T-cell (primary cell): Measurements from ENCODE around the gene HPS1. TPM values are rescaled to one million over a fixed set of nuclear protein-coding genes. Genes with fewer than 3 reads are reported as not detected.

ENCODE experiments used
- ATAC-seq, 4 experiments: fragments of 200-7000 bp in 3 of 4; fragments of 150-1000 bp in 1 of 4; cut with Tn5 transposase; replicated peaks in 1 of 4; 1 replicate in 3 of 4; 2 replicates in 1 of 4; pipeline ENCODE4 v1.10.0; 2021; ENCODE audit warnings: moderate library complexity in 3 of 4, mild to moderate bottlenecking in 2 of 4, moderate number of reproducible peaks in 1 of 4
- CTCF ChIA-PET, 2 donors: fragments of 300-600 bp; sonication (Branson Sonifier 250); formaldehyde crosslinking; loops; one replicate each; lab custom pipeline; 2022; ENCODE audit warnings: antibody characterized with exemption in 2 of 2; lab: Charles Lee
- POLR2A ChIA-PET, 2 donors: fragments of 300-600 bp; sonication (Branson Sonifier 250); formaldehyde crosslinking; loops; one replicate each; lab custom pipeline; 2022; ENCODE audit warnings: antibody characterized with exemption in 2 of 2; lab: Charles Lee
- DNase-seq, 35 experiments: peaks; one replicate each; pipeline versions ENCODE4 v3.0.0 to v3.0.0-alpha.2; 2013 to 2023
- H3K27ac ChIP-seq: one replicate; pipeline ENCODE4 v1.5.1; 2013; ENCODE audit warnings: low read length
- H3K27me3 ChIP-seq, 2 experiments: replicated peaks in 1 of 2; 1 replicate in 1 of 2; 2 replicates in 1 of 2; pipeline versions ENCODE4 v1.6.1 to v1.7.0; 2013; ENCODE audit warnings: low read length in 1 of 2, mixed read lengths in 1 of 2; ENCODE audit not compliant: control insufficient read depth in 2 of 2, insufficient read depth in 2 of 2; ENCODE audit errors: extremely low read depth in 1 of 2
- H3K36me3 ChIP-seq, 2 donors: 1 replicate in 1 of 2; 2 replicates in 1 of 2; pipeline versions ENCODE4 v1.6.1 to v1.7.0; 2013; ENCODE audit warnings: low read length in 1 of 2; ENCODE audit not compliant: control insufficient read depth in 2 of 2, insufficient read depth in 1 of 2; ENCODE audit errors: extremely low read depth in 1 of 2
- H3K4me1 ChIP-seq, 2 experiments: 1 replicate in 1 of 2; 2 replicates in 1 of 2; pipeline versions ENCODE4 v1.6.1 to v1.7.0; 2013; ENCODE audit warnings: low read length in 2 of 2, mixed read lengths in 1 of 2; ENCODE audit not compliant: insufficient read depth in 2 of 2, control insufficient read depth in 1 of 2; ENCODE audit errors: extremely low read depth in 1 of 2
- H3K4me3 ChIP-seq, 2 donors: 1 replicate in 1 of 2; 2 replicates in 1 of 2; pipeline versions ENCODE4 v1.5.1 to v1.7.0; 2013; ENCODE audit warnings: mild to moderate bottlenecking in 2 of 2, low read length in 1 of 2, moderate library complexity in 1 of 2; ENCODE audit not compliant: control insufficient read depth in 1 of 2; ENCODE audit errors: extremely low read depth in 1 of 2
- H3K9me3 ChIP-seq: 2 replicates; pipeline ENCODE4 v1.7.0; 2013
- H3K27ac Mint-ChIP-seq, 2 donors: one replicate each; pipeline ENCODE4 v1.8.0; 2020 to 2021; ENCODE audit warnings: mild to moderate bottlenecking in 2 of 2, mixed read lengths in 2 of 2
- H3K27me3 Mint-ChIP-seq, 2 donors: one replicate each; pipeline ENCODE4 v1.8.0; 2021 to 2022; ENCODE audit warnings: mixed read lengths in 2 of 2
- H3K36me3 Mint-ChIP-seq: one replicate; pipeline ENCODE4 v1.8.0; 2021; ENCODE audit warnings: mixed read lengths
- H3K4me1 Mint-ChIP-seq, 3 donors: one replicate each; pipeline ENCODE4 v1.8.0; 2020 to 2022; ENCODE audit warnings: mixed read lengths in 3 of 3, mild to moderate bottlenecking in 1 of 3
- H3K4me3 Mint-ChIP-seq, 3 donors: one replicate each; pipeline ENCODE4 v1.8.0; 2020 to 2022; ENCODE audit warnings: mild to moderate bottlenecking in 3 of 3, mixed read lengths in 3 of 3, moderate library complexity in 3 of 3
- H3K9me3 Mint-ChIP-seq, 3 donors: one replicate each; pipeline ENCODE4 v1.8.0; 2020 to 2022; ENCODE audit warnings: mixed read lengths in 3 of 3
- WGBS: methylation state at CpG from one replicate; pipeline ENCODE4 v1.1.5; 2013; ENCODE audit warnings: missing lambda C conversion rate; ENCODE audit not compliant: insufficient coverage; 5-methylcytosine and 5-hydroxymethylcytosine counted together
- total RNA-seq, 35 experiments: library from RNA in 6 of 35; stranded (reverse) in 6 of 35; fragments of 120-200 nt in 1 of 35; gene quantifications; one replicate each; pipeline versions ENCODE4 v1.2.1 to v1.2.4 and lab custom pipeline; 2013 to 2026

HPS1 gene
- total RNA-seq, 5 donors from 2014 or later (not counting 1 experiment from before 2014, with no cell fraction given): 74.7 to 99.3 (median 92.7) TPM

DNA sequence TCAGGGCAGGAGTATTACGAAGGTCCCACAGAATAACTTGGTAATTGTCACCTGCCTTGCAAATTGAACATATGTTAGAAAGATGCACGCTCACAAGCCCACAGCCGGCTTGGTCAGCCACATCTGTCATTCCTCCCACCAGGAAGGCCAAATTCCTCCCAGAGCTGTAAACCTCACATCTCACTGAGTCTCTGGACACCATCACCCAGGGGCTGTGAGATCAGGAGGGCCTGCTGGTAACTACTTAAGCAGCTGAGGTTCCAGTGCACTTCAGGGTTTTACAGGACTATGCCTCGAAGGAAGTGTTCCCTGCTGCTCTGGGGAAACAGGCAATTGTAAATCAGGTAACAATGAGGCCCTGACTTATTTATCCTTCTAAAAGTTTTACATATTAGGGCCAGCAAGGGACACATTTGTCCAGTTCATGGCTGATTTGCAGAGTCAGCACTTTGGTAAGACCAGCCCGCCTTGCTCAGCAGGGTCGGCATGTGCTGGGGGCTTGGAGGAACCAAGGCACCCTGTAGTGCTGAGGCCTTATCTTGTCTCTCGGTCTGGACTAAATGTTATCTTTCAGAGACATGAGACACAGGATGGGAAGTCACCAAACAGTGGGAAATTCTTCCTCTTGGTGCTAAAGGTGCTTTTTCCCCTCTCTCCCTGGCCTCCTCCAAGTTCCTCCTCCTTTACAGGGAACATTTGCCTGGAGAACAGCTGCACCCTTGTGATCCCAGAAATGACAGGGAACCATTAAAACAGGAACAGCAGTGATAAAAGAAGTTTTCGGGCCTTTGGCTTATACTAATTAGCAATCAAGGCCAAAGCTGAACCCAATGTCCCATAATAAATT, 66.0 kb downstream of the HPS1 start:
- Mint-ChIP-seq H3K27me3 (peaks cover 0 to 2% of the 10 kb centered on the region in 2 donors), H3K27ac (no peak overlapping the region), H3K9me3 (no peaks in the 10 kb centered on the region), H3K36me3 (peaks cover 35% of the 10 kb centered on the region), H3K4me1 (no peaks in the 10 kb centered on the region), H3K4me3 (no peak overlapping the region)
- Histone ChIP-seq H3K9me3 (no peaks in the 10 kb centered on the region), H3K27ac (no peak overlapping the region), H3K27me3 (no peaks in the 10 kb centered on the region), H3K36me3 (peaks cover 0 to 5% of the 10 kb centered on the region in 2 donors), H3K4me1 (no peaks in the 10 kb centered on the region), H3K4me3 (no peak overlapping the region)
- no peak for ATAC-seq
- 92% methylated on average over 5 of the region's 8 CpGs for WGBS
- ChIA-PET POLR2A (no interaction called here), CTCF (no interaction called here)
- no peak for DNase-seq

DNA sequence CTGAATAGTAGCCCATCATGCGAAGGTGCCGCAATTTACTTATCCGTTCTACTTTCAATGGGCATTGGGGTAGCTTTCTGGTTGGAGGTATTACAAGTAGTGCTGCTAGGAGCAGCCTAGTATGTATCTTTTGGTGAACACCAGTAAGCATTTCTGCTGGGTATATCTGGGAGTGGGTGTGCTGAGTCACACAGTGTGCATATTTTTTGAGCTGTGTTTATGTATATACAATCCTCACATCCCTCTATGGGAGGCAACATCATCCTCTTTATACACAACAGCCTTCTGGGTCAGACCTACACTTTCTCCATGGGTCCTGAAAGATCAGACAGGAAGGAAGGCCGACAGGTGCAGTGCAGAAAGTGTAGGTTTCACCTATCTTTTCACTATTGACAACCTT, 68.0 kb downstream of the HPS1 start:
- DNase-seq (no peak), ATAC-seq (no peak)
- H3K4me1 ChIP-seq: no peaks in the 10 kb centered on the region
- Mint-ChIP-seq H3K36me3 (peaks cover 26% of the 10 kb centered on the region), H3K27ac (no peak overlapping the region), H3K4me1 (no peaks in the 10 kb centered on the region), H3K27me3 (peaks cover 0 to 14% of the 10 kb centered on the region in 2 donors), H3K9me3 (no peaks in the 10 kb centered on the region), H3K4me3 (no peak overlapping the region)
- no peaks in the 10 kb centered on the region for H3K27me3 ChIP-seq
- H3K27ac ChIP-seq: no peak overlapping the region
- WGBS: no CpG with 5 or more reads among the region's 4 CpGs
- ChIA-PET POLR2A (no interaction called here), CTCF (no interaction called here)
- no peaks in the 10 kb centered on the region for H3K9me3 ChIP-seq
- H3K4me3 ChIP-seq: no peak overlapping the region
- H3K36me3 ChIP-seq: peaks cover 0 to 4% of the 10 kb centered on the region in 2 donors

DNA sequence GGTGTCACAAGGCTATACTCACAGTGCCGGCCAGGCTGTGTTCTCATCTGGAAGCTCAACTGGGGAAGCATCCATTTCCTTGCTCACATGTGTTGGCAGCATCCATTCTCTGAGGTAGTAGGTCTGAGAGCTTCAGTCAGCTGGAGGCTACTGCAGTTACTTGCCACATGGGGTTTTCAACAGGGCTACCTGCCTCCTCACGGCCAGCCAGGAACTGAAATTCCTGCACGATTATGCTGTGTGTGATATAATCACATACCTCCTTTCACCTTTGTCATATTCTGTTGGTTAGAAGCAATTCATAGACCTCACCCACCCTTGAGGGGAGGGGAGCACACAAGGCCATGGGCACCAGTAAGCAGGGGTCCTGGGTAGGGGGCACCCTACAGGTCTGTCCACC, 69.2 kb downstream of the HPS1 start:
- H3K4me1 ChIP-seq: no peaks in the 10 kb centered on the region
- no peaks in the 10 kb centered on the region for H3K9me3 Mint-ChIP-seq
- 86% methylated on average over 1 of the region's 3 CpGs for WGBS
- H3K27me3 Mint-ChIP-seq: peaks cover 0 to 14% of the 10 kb centered on the region in 2 donors
- no peaks in the 10 kb centered on the region for H3K9me3 ChIP-seq
- no peak overlapping the region for H3K4me3 ChIP-seq
- H3K4me1 Mint-ChIP-seq: no peaks in the 10 kb centered on the region
- POLR2A ChIA-PET: no interaction called here
- peaks cover 16% of the 10 kb centered on the region for H3K36me3 Mint-ChIP-seq
- CTCF ChIA-PET: no interaction called here
- no peaks in the 10 kb centered on the region for H3K27me3 ChIP-seq
- H3K36me3 ChIP-seq: no peaks in the 10 kb centered on the region
- H3K27ac ChIP-seq: no peak overlapping the region
- no peak overlapping the region for H3K27ac Mint-ChIP-seq
- no peak for DNase-seq
- no peak for ATAC-seq
- H3K4me3 Mint-ChIP-seq: no peak overlapping the region

DNA sequence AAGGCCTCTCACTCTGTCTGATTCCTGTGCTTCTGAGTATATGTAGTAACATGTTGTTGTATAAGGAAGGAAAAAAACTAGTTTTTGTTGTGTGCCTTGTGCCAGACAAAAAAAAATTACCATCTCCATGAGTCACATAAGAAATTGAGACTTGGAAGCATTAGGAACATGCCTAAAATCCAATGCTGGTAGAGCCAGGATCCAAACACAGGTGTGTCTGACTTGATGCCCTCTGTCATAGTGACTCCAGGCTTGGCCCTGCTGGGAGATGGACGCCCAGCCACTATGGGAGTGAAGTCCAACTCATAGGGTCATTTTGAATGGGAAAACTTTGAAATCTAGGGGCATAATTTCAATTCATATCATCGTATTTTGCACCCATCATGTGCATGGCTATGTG, 69.7 kb downstream of the HPS1 start:
- Mint-ChIP-seq H3K36me3 (peaks cover 11% of the 10 kb centered on the region), H3K27ac (no peak overlapping the region), H3K27me3 (peaks cover 0 to 14% of the 10 kb centered on the region in 2 donors), H3K9me3 (no peaks in the 10 kb centered on the region), H3K4me1 (no peaks in the 10 kb centered on the region), H3K4me3 (no peak overlapping the region)
- CTCF ChIA-PET: no interaction called here
- no peaks in the 10 kb centered on the region for H3K36me3 ChIP-seq
- WGBS: no CpG with 5 or more reads among the region's 2 CpGs
- H3K27me3 ChIP-seq: no peaks in the 10 kb centered on the region
- no peak for DNase-seq
- no peak overlapping the region for H3K4me3 ChIP-seq
- H3K9me3 ChIP-seq: no peaks in the 10 kb centered on the region
- POLR2A ChIA-PET: no interaction called here
- no peak for ATAC-seq
- no peak overlapping the region for H3K27ac ChIP-seq
- no peaks in the 10 kb centered on the region for H3K4me1 ChIP-seq

- Mint-ChIP-seq H3K27me3 (peaks cover 2 to 17% of the 10 kb centered on the region in 2 donors), H3K4me3 (no peak overlapping the region), H3K4me1 (no peaks in the 10 kb centered on the region), H3K9me3 (no peaks in the 10 kb centered on the region), H3K27ac (no peak overlapping the region), H3K36me3 (peaks cover 10% of the 10 kb centered on the region)
- no peak overlapping the region for H3K27ac ChIP-seq
- H3K4me3 ChIP-seq: no peak overlapping the region
- peaks cover 0 to 2% of the 10 kb centered on the region in 2 experiments for H3K27me3 ChIP-seq
- H3K4me1 ChIP-seq: no peaks in the 10 kb centered on the region
- H3K36me3 ChIP-seq: no peaks in the 10 kb centered on the region
- no peak for ATAC-seq
- ChIA-PET POLR2A (interaction anchor here in 1 of 2 donors (0.5 kb wide), 1 partner anchor 16 kb away, joined by 3 read pairs; no protein-coding TSS in a partner anchor), CTCF (no interaction called here)
- no CpG with 5 or more reads among the region's 1 CpG for WGBS
- DNase-seq: no peak
- H3K9me3 ChIP-seq: no peaks in the 10 kb centered on the region
Observed at GRCh38 chr10:98376485-98376884, 70.2 kb downstream of the HPS1 start.

DNA sequence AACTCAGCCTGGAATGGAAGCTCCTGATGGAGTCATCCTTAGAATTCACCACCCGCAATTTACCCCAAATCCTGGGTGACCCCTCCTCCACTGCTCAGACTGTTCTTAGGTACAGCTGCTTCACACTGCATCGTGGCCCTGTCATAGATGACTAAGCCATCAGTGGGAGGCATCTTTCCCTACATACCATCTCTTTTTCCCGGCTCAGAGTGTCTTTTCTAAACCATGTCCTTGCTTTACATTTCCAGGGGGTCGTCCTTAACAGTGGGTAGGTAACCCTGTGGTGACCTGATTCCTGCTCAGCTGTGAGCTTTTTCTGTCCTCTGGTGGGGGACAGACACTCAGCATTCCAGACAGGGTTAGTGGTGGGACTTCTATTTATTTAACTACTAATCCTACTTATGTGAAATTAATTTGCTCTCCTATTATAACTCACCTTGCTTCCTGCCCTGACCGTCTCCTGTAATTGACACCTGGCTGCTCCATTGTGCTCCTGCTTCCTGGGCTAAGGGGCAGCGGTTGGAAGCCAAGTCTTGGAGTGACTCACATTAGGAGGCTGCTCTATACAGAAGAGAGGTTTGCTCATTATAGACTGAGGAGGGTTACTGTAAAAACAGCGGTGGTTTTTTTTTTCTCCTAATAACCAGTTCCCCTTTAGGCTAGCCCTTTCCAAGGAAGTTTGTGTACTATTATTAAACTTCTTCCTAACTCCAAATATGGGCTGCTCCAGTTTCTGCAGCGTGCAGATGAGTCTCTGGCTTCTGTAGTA, 72.3 kb downstream of the HPS1 start:
- ChIA-PET POLR2A (no interaction called here), CTCF (no interaction called here)
- WGBS: 61% methylated on average over 3 of the region's 8 CpGs
- H3K27ac Mint-ChIP-seq: no peak overlapping the region
- no peaks in the 10 kb centered on the region for H3K9me3 ChIP-seq
- peaks cover 5 to 22% of the 10 kb centered on the region in 2 donors for H3K27me3 Mint-ChIP-seq
- no peaks in the 10 kb centered on the region for H3K4me1 ChIP-seq
- no peaks in the 10 kb centered on the region for H3K4me1 Mint-ChIP-seq
- DNase-seq: no peak
- no peaks in the 10 kb centered on the region for H3K9me3 Mint-ChIP-seq
- H3K27me3 ChIP-seq: peaks cover 0 to 2% of the 10 kb centered on the region in 2 experiments
- no peak overlapping the region for H3K27ac ChIP-seq
- no peak overlapping the region for H3K4me3 ChIP-seq
- H3K4me3 Mint-ChIP-seq: no peak overlapping the region
- no peak for ATAC-seq
- peaks cover 7% of the 10 kb centered on the region for H3K36me3 Mint-ChIP-seq
- no peaks in the 10 kb centered on the region for H3K36me3 ChIP-seq
